HL-60/S4 treated with retinoic acid at 250 ng/mL for 4 days and 3 days (cell line): ENCODE results near the gene AFG1L.
"Not testable (repeated sequence)": the region's sequence is repeated elsewhere in the genome, so short reads cannot be mapped to it uniquely, and the experiment has no call there.

ENCODE experiments used
- in situ Hi-C: fragments of 300-500 bp; cut with MboI; formaldehyde crosslinking; loops from 2 replicates; pipeline ENCODE4 v1.7.0; 2022; ENCODE audit warnings: low sequenced_read_pairs

The AFG1L gene

DNA sequence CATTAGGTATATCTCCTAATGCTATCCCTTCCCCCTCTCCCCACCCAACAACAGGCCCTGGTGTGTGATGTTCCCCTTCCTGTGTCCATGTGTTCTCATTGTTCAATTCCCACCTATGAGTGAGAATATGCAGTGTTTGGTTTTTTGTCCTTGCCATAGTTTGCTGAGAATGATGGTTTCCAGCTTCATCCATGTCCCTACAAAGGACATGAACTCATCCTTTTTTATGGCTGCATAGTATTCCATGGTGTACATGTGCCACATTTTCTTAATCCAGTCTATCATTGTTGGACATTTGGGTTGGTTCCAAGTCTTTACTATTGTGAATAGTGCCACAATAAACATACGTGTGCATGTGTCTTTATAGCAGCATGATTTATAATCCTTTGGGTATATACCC lies 154.9 kb downstream of the AFG1L start:
- in situ Hi-C loops: not testable (repeated sequence)

DNA sequence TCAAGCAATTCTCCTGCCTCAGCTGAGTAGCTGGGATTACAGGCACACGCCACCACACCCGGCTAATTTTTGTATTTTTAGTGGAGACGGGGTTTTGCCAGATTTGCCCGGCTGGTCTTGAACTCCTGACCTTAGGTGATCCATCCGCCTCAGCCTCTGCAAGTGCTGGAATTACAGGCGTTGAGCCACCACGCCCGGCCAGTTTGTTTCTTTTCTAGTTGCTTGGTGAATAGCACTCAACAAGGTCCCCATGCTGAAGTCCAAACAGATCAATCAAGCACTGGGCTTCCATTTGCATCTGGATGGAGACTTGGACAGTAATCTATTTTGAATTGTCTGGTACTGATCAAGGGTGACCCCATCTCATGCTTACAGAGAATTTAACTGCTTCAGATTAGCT lies 157.0 kb downstream of the AFG1L start:
- in situ Hi-C loops: no loop called here

- in situ Hi-C loops: no loop called here
These were observed 157.9 kb downstream of the AFG1L start for GRCh38 chr6:108452711-108453195.

DNA sequence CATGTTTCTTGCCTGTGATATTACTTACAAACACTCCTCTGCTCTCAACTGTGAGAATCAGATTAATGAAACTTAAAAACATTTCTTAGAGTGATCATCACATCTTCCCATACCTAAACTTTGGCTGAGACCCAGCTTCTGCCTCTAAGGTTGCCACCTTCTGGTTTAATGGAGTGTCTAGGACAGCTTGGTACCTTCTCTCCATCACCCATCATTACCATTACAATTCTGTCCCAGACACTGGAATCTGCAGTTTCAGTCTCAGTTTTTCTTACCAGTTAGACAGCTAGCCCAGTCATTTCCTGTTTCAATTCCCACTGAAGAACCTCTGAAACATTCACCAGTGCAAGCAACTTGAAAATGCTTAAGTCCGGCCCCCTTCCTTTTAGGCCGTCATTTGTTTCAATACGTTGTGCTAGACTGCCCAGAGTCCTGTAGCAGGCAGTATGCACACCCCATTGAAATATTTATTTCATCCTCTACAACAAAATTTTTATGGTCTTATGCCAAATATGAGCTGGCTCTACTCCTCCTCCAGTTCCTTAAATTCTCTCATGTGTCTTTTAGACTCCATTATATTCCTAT lies 158.8 kb downstream of the AFG1L start:
- in situ Hi-C loops: no loop called here

- in situ Hi-C loops: no loop called here
These were observed 159.5 kb downstream of the AFG1L start for GRCh38 chr6:108454356-108454755.

DNA sequence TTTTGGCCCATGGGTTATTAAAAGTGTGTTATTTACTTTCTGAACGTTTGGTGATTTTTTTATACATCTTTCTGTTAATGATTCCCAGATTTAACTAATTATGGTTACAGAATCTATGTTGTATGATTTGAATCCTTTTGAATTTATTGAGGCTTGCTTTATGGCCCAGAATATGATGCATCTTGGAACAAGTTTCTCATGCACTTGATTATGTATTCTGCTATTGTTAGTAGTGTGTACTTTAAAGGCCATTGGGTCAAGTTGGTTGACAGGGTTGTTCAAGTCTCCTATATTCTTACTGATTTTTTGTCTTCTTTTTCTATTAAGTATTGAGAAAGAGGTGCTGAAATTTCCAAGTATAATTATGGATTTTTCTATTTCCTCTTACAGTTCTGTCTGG lies 160.8 kb downstream of the AFG1L start:
- in situ Hi-C loops: no loop called here

- in situ Hi-C loops: no loop called here
These were observed 168.9 kb downstream of the AFG1L start for GRCh38 chr6:108463784-108464183.

DNA sequence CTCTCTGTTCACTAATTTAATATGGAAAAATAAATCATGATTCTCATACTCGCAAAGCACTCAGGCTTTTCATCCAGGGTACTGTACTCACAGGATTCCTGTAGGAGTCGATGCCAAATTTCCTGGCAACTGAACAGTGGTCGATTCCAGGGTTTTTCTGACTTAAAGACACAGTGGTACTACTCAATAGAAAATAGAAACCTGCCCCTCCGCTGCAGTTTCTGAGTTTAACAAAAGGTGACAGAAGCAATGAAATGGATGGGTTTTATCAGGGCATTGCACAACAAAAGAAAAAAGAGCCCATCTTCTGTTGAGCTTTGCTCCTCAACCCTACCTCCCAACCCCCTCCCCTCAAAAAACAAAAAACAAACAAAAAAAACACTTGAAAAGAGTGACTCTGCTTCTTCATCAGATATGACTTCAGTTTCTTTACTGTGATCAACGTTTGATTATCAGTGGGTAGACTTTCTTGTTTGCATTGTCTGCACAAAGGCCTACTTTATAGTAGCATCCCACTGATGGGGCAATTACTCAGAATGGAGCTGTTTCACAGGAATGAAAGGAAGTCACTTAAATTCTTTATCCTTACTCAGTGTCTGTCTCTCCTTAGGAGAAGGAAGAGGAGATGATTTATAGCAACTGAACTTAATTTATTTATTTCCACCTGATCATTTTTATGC lies 169.7 kb downstream of the AFG1L start:
- in situ Hi-C loops: no loop called here

- in situ Hi-C loops: no loop called here
These were observed 170.2 kb downstream of the AFG1L start for GRCh38 chr6:108465098-108465495.

GRCh38 chr6:108468346-108468745 lies 173.5 kb downstream of the AFG1L start:
- in situ Hi-C loops: no loop called here

- in situ Hi-C loops: no loop called here
These were observed 174.5 kb downstream of the AFG1L start for GRCh38 chr6:108469316-108469715.

DNA sequence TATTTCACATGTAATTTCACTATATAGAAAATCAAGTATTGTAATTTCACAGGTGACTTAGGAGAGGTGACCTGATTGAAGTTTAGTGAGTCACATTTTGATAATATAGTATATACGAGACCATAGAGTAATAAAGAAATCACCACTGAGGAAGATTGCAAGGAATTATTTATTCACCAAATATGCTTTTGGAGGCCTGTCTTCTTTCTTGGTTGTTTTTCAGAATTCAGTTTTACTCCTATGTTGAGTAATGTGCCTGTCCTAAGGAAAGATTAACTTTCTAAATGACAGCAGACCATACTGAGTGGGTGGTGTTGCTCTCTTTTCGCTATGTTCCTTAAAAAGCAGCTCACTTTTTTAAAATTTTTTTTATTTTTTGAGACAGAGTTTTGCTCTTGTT lies 178.3 kb downstream of the AFG1L start:
- in situ Hi-C loops: no loop called here

GRCh38 chr6:108476376-108476775 lies 181.5 kb downstream of the AFG1L start:
- in situ Hi-C loops: no loop called here

DNA sequence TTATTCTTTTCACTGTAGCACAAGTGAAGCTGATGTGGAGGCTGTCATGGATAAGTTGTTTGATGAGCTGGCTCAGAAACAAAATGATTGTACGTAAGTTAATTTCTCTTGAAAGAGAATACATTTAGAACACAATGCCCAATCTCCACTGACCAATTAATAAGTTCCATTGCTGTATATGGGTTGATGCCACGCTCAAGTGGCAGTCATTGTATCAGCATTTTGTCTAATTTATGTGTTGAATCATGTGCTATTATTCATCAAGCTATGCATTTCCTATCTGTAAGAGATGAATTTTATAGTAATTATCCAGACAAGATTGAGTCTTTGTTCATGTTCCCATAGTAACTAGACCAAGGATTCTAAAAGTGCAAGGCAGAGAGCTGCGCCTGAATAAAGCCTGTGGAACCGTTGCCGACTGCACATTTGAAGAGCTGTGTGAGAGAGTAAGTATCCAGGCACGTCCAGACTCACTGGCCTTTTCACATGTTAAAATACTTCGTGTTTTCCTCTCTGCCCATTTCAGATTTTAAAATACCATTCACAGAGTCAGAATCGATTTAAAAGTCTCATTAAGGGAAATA lies 182.1 kb downstream of the AFG1L start:
- in situ Hi-C loops: no loop called here

DNA sequence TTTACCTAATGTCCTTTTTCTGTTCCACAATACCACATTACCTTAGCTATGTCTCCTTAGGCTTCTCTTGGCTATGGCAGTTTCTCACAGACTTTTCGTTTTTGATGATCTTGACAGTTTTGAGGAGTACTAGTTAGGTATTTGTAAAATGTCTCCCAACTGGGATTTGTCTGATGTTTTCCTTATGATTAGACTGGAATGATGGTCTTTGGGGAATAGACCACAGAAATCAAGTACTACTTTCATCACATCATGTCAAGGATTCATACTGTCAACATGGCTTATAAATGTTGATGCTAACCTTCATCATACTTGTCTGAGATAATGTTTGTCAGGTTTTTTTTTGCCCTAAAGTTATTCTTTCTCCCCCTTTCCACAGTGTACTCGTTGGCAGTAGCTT lies 187.7 kb downstream of the AFG1L start:
- in situ Hi-C loops: no loop called here

DNA sequence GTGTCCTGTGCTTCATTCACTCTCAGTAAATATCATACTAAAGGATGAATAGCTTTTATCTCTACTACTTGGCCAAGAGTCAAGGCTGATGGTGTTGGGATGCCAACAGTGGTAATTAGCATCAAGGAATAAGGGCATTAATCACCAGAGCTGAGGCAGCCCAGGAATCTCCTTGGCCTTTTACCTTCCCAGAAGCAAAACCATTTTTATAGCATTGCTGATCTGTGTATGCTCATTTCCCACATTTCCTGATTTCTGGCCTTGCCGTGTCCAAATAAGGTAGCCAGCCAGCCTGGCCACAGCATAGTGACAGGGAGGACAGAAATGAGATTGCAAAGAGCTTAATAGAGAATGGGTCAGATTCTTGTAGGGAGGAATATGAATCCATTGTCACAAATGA lies 189.2 kb downstream of the AFG1L start:
- in situ Hi-C loops: no loop called here

GRCh38 chr6:108489699-108490098 lies 194.8 kb downstream of the AFG1L start:
- in situ Hi-C loops: no loop called here

DNA sequence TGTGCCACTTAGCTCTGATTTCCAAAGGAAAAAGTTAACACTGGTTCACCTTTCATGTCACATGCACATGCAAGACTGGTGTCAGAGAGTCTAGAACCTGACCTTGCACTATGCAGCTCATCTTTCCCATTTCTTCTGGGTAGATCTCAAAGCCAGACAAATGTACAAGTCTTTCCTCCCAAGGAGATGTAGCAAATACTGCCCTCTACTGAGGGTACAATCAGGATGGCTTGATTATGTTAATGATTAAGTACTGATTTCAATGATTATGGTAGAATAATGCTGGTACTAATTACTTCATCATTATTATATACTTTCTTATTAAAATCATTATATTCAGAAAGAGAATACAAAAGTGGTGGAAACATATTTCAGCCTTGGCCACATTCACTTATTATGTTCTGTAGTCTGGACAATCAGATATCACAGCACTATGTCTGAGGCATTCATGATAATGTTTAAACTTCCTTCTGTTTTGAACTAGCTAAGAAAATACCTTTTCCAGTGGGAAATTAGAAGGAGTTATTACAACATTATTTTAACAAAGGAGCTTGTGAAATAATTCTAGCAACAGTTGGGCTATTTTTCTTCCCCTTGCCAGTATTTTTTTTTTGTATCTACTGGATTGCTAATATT lies 197.4 kb downstream of the AFG1L start:
- in situ Hi-C loops: no loop called here

GRCh38 chr6:108494434-108494833 lies 199.6 kb downstream of the AFG1L start:
- in situ Hi-C loops: no loop called here

DNA sequence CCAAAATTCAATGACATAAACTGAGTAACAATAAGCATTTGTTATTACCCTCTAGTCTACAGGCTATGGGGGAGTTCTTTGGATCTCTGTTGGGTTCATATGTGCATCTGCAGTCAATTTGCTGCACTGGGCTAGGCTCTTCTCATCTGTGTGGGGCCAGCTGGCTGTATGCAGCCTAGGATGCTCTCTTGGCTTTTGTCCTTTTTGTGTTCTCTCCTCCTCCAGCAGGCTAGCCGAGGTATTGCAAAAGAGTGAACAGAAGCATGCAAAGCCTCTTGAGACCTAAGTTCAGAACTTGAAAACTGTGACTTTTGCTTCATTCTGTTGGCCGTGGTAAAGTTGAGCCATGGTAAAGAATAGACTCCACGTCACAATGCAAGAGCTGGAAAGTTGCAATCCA lies 203.0 kb downstream of the AFG1L start:
- in situ Hi-C loops: no loop called here

DNA sequence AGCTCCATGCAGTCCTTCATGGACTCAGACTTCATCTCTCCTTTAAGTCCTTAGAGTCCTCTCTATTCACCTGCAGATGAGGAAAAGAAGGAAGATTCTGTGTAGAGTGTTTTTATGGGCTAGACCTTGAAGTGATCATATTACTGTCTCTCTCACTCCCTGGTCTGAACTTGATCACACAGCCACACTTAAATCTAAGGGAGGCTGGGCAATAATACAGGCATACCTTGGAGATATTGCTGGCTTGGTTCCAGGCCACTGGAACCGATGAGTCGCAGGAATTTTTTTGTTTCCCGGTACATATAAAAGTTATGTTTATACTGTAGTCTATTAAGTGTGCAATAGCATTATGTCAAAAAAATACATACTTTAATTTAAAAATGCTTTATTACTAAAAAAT lies 206.7 kb downstream of the AFG1L start:
- in situ Hi-C loops: no loop called here

- in situ Hi-C loops: no loop called here
These were observed 208.0 kb downstream of the AFG1L start for GRCh38 chr6:108502832-108503231.
